Memory B cell (primary cell): Measurements from ENCODE around the gene ACAP3.
A peak's percentile ranks its signal among the peaks of the same experiment; 100 is the strongest.

ENCODE experiments used
- ATAC-seq: fragments of 150-1000 bp; cut with Tn5 transposase; 2 replicates; pipeline ENCODE4 v1.10.0; 2021; ENCODE audit warnings: low read depth, mild to moderate bottlenecking, moderate library complexity
- DNase-seq, 2 donors: peaks; one replicate each; pipeline ENCODE4 v3.0.0; 2022; ENCODE audit warnings: low spot score in 2 of 2
- H3K27ac Mint-ChIP-seq: one replicate; pipeline ENCODE4 v1.8.0; 2022; ENCODE audit warnings: mild to moderate bottlenecking, moderate library complexity, mixed read lengths
- H3K27me3 Mint-ChIP-seq: one replicate; pipeline ENCODE4 v1.8.0; 2022; ENCODE audit warnings: mixed read lengths
- H3K36me3 Mint-ChIP-seq: one replicate; pipeline ENCODE4 v1.8.0; 2022; ENCODE audit warnings: mild to moderate bottlenecking, mixed read lengths
- H3K4me1 Mint-ChIP-seq: one replicate; pipeline ENCODE4 v1.8.0; 2022; ENCODE audit warnings: mixed read lengths
- H3K4me3 Mint-ChIP-seq: one replicate; pipeline ENCODE4 v1.8.0; 2022; ENCODE audit warnings: mild to moderate bottlenecking, moderate library complexity, mixed read lengths
- H3K9me3 Mint-ChIP-seq: one replicate; pipeline ENCODE4 v1.8.0; 2022; ENCODE audit warnings: mixed read lengths

ACAP3 gene

GRCh38 chr1:1337793-1338147 is 30.0 kb upstream of the ACAP3 start:
- ATAC-seq (peak; percentile 79), DNase-seq (no peak)
- H3K36me3 Mint-ChIP-seq, result peaks cover 8% of the 10 kb centered on the region
- no peak overlapping the region for H3K4me3 Mint-ChIP-seq
- H3K4me1 Mint-ChIP-seq, result no peaks in the 10 kb centered on the region
- no peak overlapping the region for H3K27ac Mint-ChIP-seq
- H3K9me3 Mint-ChIP-seq, result no peaks in the 10 kb centered on the region
- H3K27me3 Mint-ChIP-seq, result no peaks in the 10 kb centered on the region

GRCh38 chr1:1336931-1337792 is 29.4 kb upstream of the ACAP3 start:
- Mint-ChIP-seq H3K27me3 (no peaks in the 10 kb centered on the region), H3K4me1 (no peaks in the 10 kb centered on the region), H3K27ac (no peak overlapping the region), H3K36me3 (peaks cover 7% of the 10 kb centered on the region), H3K4me3 (no peak overlapping the region), H3K9me3 (no peaks in the 10 kb centered on the region)
- no peak for ATAC-seq
- no peak for DNase-seq

- Mint-ChIP-seq H3K4me1 (no peaks in the 10 kb centered on the region), H3K27ac (no peak overlapping the region)
- ATAC-seq, result no peak
These were observed 28.7 kb upstream of the ACAP3 start for GRCh38 chr1:1336446-1336845.

GRCh38 chr1:1335792-1336248 is 28.1 kb upstream of the ACAP3 start:
- Mint-ChIP-seq H3K4me1 (peaks cover 2% of the 10 kb centered on the region), H3K27ac (no peak overlapping the region), H3K9me3 (no peaks in the 10 kb centered on the region), H3K27me3 (no peaks in the 10 kb centered on the region), H3K4me3 (no peak overlapping the region), H3K36me3 (peaks cover 3% of the 10 kb centered on the region)
- no peak for ATAC-seq
- DNase-seq, result no peak

More at GRCh38 chr1:1336446-1336845, 28.7 kb upstream of the ACAP3 start:
- Mint-ChIP-seq H3K9me3 (no peaks in the 10 kb centered on the region), H3K27me3 (no peaks in the 10 kb centered on the region), H3K4me3 (no peak overlapping the region), H3K36me3 (peaks cover 7% of the 10 kb centered on the region)
- DNase-seq, result no peak

- Mint-ChIP-seq H3K4me3 (no peak overlapping the region), H3K36me3 (peaks cover 2% of the 10 kb centered on the region), H3K4me1 (peaks cover 4% of the 10 kb centered on the region), H3K9me3 (no peaks in the 10 kb centered on the region), H3K27me3 (no peaks in the 10 kb centered on the region), H3K27ac (no peak overlapping the region)
- ATAC-seq (no peak), DNase-seq (no peak)
These were observed 27.6 kb upstream of the ACAP3 start for GRCh38 chr1:1335283-1335682.

- H3K27ac Mint-ChIP-seq, result no peak overlapping the region
- H3K36me3 Mint-ChIP-seq, result peaks cover under 1% of the 10 kb centered on the region
- H3K9me3 Mint-ChIP-seq, result no peaks in the 10 kb centered on the region
- no peak overlapping the region for H3K4me3 Mint-ChIP-seq
- no peak for ATAC-seq
- H3K27me3 Mint-ChIP-seq, result no peaks in the 10 kb centered on the region
- DNase-seq, result no peak
- peaks cover 8% of the 10 kb centered on the region for H3K4me1 Mint-ChIP-seq
These were observed 27.1 kb upstream of the ACAP3 start for GRCh38 chr1:1334835-1335234.

- Mint-ChIP-seq H3K27ac (no peak overlapping the region), H3K9me3 (no peaks in the 10 kb centered on the region), H3K4me3 (no peak overlapping the region), H3K36me3 (no peaks in the 10 kb centered on the region), H3K27me3 (no peaks in the 10 kb centered on the region), H3K4me1 (peaks cover 11% of the 10 kb centered on the region)
- DNase-seq (no peak), ATAC-seq (no peak)
These were observed 26.0 kb upstream of the ACAP3 start for GRCh38 chr1:1333551-1334241.

- ATAC-seq (no peak), DNase-seq (no peak)
- Mint-ChIP-seq H3K4me3 (no peak overlapping the region), H3K9me3 (no peaks in the 10 kb centered on the region), H3K27me3 (no peaks in the 10 kb centered on the region), H3K27ac (no peak overlapping the region), H3K4me1 (peaks cover 11% of the 10 kb centered on the region), H3K36me3 (no peaks in the 10 kb centered on the region)
These were observed 25.2 kb upstream of the ACAP3 start for GRCh38 chr1:1332774-1333480.

- Mint-ChIP-seq H3K4me1 (peaks cover 11% of the 10 kb centered on the region), H3K4me3 (peak overlapping the region; percentile 14), H3K27ac (no peak overlapping the region), H3K9me3 (no peaks in the 10 kb centered on the region), H3K27me3 (no peaks in the 10 kb centered on the region), H3K36me3 (no peaks in the 10 kb centered on the region)
- ATAC-seq (no peak), DNase-seq (no peak)
These were observed 24.5 kb upstream of the ACAP3 start for GRCh38 chr1:1332031-1332755.

- Mint-ChIP-seq H3K36me3 (no peaks in the 10 kb centered on the region), H3K4me1 (peaks cover 11% of the 10 kb centered on the region), H3K4me3 (peak within 1 kb of the TSS; percentile 68), H3K9me3 (no peaks in the 10 kb centered on the region), H3K27me3 (no peaks in the 10 kb centered on the region), H3K27ac (no peak within 1 kb of the TSS)
- DNase-seq, result no peak
- peak; percentile 65 for ATAC-seq
These were observed 23.6 kb upstream of the ACAP3 start, which contains the start of gene TAS1R3 for GRCh38 chr1:1331068-1331965. Gene TAS1R3, plus strand, starts transcription at chr1:1331280. Its CDS starts 66 bp downstream, at chr1:1331346.

- Mint-ChIP-seq H3K27ac (no peak overlapping the region), H3K4me1 (peaks cover 14% of the 10 kb centered on the region), H3K4me3 (peak overlapping the region; percentile 68), H3K27me3 (no peaks in the 10 kb centered on the region), H3K36me3 (no peaks in the 10 kb centered on the region), H3K9me3 (no peaks in the 10 kb centered on the region)
- ATAC-seq, result peak; percentile 48
- no peak for DNase-seq
These were observed 22.8 kb upstream of the ACAP3 start for GRCh38 chr1:1330366-1331067.

GRCh38 chr1:1329304-1330210 is 21.8 kb upstream of the ACAP3 start:
- Mint-ChIP-seq H3K4me3 (no peak overlapping the region), H3K36me3 (no peaks in the 10 kb centered on the region), H3K27ac (no peak overlapping the region), H3K4me1 (peaks cover 14% of the 10 kb centered on the region), H3K9me3 (no peaks in the 10 kb centered on the region), H3K27me3 (no peaks in the 10 kb centered on the region)
- no peak for DNase-seq
- ATAC-seq, result no peak
